DMS53 treated with DMSO at 0.1 percent for 48 hours (cell line): Measurements from ENCODE around the gene RPL31.

Source experiments
- DNase-seq: peaks from one replicate; lab custom pipeline; 2025; ENCODE audit not compliant: unreplicated experiment; lab: John Stamatoyannopoulos, UW

Gene RPL31

DNA sequence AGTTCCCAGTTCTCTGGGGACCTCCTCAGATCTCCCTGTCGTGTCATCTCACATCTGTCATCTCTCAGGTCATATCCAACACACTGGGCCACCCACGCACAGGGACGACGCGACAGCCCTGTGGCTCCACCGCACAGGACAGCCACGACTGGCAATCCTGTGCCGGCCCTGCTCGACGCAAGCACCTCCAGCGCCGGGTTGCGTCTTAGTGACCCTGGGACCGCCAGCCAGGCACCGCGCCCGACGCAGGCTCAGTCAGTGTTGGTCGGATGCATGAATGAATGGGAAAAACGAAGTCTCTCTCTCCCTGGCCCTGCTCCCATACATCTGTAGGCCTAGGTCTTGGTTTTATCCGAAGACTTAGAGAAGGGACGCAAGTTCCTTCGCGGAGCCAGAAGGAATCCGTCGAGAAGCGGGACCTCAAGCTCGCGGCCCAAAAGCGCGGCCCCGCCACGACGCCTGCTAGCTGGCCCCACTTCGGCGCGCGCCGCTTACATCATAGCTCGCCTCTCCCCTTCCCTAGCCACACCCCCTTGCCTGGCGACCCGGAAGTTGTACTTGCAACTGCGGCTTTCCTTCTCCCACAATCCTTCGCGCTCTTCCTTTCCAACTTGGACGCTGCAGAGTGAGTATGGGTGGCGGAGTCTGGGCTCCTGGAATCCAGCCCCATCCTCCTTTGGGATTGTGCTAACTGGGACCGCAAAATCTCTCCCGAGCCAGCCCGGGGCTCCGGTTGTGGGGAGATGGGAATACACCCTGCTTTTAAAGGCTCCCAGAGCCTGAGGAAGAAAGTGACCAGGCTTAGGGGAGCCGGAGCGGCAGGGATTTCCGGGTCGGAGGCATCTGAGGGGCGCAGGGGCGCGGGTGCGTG, at the start of gene RPL31:
RPL31 (plus strand) TSS at position 599 of the 871 bp plus-strand sequence. CDS start 413 bp downstream, outside the sequence.
- DNase-seq, result peak; percentile 97

DNA sequence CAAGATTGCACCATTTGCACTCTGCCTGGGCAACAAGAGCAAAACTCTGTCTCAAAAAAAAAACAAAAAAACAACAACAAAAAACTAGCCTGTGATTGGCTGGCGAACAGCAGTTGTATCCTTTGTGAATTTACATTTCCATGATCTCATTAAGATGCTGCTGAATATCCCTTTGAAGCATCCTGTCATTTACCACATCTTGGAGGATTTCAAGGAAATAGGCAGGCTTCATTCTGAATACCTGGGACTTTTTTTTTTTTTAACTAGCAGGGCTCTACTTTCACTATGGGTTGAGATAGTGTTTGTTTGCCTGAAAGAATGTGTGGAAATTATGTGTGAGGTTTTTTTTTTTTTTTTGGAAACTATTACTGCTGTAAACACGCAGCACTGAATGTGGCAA, 49.6 kb upstream of the RPL31 start:
- no peak for DNase-seq

DNA sequence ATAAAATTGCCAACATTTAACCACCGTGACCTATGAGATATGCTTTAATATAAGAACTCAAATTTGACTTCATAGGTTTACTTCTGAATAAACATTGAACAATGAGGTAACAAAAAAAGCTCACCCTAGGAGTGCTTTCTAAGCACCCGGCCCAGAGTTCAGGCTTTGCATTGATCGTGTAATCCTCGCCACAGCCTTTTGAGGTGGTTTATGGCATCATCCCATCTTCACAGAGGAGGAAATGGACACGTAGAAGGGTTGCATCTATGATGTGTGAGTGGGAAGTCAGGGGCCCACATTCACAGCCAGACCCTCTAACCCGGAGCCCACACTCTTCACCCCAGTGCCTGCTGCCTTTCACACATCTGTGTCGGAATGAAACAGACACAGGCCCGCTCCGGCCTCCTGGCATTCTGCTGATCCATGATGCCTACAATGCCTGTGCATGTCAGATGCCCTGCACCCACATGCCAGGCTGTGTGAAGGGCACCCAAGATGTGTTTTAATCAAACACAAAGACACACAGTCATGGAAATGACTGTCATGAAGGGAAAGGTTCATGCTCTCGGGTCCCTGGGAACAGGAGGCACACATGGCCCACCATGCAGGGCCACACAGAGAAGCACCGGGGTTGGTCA, 48.6 kb upstream of the RPL31 start:
- DNase-seq, result no peak

DNA sequence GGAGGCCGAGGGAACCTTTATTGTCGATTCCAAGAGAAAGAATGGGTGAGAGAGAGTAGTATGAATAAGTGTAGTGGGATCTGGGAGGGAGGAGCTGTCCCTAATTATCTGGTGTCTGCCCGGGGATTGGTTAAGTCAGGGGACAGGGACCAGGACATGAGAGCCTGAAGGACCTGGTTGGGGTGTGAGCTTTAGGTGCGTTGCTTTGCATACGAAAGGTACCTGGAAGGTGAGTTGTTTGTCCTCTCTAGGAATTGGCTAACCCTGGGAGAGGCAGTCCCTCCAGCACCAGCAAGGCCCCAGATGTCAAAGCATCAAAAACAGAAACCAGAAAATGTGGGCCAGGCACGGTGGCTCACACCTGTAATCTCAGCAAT, 48.1 kb upstream of the RPL31 start:
- no peak for DNase-seq

DNA sequence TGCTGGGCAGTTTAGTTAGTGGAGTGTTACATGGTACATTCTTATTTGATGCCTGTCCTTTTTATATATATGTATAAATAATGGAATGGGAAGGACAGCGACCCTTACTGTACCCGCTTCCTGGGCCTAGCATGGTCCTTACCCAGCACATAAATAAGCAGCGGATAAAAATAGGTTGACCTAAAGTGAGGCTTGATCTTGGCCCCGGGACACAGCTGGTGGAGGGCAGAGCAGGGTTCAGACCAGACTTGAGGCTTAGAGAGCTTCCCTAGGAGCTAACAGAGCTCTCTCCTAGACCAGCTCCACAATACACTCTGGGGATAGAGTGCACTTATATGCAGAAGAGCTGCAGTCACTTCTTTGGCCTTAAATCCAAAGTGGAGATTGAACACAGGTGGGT, 46.9 kb upstream of the RPL31 start:
- DNase-seq, result no peak

DNA sequence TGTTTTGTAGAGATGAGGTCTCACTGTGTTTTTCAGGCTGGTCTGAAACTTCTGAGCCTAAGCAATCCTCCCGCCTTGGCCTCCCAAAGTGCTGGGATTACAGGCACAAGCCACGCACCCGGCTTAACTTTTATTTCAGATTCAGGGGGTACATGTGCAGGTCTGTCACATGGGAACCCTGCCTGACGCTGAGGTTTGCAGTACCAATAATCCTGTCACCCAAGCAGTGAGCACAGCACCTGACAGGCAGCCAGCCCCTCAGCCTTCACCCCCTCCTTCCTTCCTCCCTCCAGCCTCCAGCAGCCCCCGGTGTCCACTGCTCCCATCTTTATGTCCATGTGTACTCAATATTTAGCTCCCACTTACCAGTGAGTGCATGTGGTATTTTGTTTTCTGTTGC, 46.0 kb upstream of the RPL31 start:
- no peak for DNase-seq

DNA sequence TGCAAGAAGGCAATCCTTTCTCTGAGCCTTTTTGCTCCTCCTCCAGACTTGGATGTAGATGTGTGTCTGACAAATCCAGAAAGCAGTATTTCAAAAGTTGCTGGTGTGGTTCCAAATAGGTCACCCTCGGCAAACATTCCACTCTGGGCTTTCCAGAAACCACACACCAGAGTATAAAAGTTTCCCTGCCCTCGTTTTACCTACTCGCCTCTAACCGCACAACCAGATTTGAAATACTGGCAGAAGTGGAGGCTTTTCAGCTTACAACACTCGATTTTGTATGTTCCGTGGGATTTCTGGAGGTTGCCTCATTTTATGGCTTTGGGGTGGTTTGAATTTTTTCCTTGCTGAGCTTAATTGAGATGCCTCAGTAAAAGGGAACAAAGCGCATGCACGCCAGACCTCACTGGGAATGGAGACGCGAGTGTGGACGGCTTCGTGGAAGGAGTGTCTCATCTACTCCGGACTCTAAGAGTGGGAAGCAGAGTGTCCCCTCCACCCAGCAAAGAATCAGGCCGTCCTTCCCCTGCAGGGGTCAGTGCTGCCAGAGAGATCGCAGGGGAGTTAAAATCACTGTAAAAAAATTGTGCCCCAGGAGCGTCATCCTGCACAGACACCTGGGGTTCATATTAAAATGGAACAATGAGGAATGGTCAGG, 44.0 kb upstream of the RPL31 start:
- no peak for DNase-seq

DNA sequence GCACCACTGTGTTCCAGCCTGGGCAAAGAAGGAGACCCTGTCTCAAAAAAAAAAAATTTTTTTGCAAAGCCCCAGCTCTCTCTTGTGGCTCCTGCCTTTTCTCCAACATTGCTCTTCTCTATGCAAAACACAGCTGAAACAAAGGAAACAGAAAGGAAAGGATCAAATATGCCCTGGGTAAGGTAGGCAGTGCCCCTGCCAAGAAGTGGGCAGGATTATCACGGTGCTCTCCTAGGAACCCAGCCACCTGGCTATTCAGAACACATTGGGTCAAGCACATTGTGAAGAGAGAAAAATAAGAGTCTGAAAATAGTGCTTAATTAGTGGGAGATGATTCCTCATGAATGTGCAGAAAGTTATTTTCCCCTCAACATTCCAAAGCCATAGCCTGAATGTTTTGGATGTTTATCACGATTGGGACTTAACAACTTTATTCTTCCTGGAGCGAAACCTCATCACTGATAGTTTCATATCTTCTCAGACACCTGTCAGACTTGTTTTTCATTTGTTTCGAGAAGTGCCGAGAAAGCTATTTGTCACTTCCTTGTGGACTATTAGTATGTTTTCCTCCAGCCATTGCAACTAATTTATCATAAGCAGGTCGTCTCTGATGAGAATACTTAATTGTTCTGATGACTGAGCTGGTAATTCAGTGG, 42.7 kb upstream of the RPL31 start:
- no peak for DNase-seq

DNA sequence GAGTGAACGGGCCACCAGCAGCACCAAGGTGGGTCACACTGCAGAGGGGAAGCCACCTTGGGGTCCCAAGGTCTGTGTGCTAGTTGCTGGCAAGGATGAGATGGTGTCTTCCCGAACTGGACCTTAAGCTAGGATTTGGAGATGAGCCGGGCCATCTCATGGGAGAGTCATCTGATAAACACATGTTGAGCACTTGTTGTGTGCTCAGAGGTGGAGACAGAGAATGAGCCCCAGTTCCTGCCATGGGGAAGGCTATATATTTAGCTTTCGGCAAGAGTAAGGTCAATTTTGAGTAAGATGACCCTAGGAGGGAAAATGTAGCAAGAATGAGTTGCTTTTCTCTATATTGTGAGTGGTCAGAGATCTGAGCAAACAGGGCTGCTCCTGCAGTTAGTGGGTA, 41.4 kb upstream of the RPL31 start:
- no peak for DNase-seq

DNA sequence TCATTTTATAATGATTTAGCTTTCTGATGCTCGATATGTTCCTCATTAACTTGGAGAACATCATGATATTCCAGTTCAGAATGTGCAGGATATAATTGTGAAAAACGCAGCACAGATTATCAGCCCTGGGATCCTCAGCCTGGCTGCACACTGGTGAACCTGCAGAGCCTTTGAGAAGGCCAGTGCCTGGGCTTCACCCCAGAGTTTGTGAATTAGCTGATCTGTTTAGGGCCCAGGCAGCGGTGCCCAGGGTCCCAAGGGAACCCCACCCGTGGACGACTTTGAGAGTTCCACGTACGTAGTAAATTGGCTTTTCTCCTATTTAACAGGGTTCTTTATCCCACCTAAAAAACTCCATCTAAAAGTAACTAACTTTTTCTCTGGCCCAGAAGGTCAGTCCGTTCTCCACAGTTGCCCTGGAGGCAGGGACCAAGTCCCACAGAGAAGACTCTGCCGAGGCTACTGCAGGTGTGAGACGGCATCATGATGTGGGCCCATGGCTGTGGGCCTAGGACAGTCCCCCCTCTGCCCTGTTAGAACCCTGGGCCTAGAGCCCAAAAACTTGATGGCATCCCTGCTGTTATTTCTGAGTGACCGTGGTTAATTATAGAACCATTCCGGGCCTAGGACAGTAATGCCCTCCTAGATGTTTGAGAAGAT, 39.6 kb upstream of the RPL31 start:
- DNase-seq, result no peak

DNA sequence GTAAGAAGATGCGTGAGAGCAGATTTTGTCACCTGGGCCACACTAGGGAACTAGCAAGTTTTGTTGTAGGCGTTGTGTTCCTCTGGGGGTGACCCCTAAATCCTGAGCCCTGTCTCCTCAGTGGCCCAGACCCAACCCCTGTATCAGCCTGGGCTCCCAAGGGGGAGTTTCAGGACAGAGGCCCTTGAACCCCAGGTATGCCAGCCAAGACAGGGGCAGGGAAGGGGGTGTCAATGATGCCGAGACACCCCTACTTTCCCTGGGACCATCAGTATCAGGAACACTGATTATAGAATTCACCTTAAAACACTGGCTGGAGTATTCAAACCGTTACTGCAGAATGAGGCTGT, 39.1 kb upstream of the RPL31 start:
- DNase-seq, result no peak

DNA sequence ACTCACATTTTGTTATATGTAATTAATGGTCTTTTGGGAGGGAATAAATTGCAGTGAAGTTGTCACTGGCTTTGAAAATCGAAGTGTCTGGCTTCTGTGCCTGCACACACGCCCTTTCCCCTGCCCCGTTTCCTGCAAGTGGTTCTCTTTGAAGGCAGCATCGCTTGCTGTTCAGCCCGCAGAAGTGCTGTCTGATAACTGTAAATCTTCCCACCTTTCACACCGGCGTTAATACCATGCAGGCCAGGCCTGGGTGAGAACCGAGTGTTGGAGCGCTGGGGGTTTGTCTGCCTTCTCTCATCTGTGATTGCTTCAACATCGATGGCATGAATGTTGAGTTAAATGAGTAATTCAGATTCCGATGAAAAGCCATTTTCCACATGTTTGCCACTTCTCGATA, 37.9 kb upstream of the RPL31 start:
- no peak for DNase-seq

DNA sequence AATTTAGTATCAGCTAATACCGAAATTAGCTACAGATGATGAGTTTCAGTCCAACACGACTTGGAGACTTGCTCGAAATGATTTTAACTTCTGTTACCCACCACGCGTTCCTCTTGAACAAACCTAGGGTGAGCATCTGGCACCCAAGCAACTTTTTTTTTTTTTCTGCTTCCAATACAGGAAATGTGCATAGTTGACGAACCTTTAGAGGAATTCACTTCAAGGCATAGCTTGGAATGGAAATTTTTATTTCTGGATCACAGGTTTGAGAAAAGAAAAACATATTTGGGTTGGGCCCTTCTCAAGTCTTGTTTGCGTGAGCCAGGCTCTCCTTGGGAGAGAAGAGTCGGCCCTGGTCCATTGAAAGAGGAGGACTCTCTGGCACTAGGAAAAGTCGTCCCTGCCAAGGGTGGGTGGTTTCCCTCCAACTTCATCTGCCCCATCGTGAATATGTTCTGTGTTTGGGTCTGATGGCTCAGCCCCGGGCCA, 37.4 kb upstream of the RPL31 start:
- DNase-seq, result no peak

DNA sequence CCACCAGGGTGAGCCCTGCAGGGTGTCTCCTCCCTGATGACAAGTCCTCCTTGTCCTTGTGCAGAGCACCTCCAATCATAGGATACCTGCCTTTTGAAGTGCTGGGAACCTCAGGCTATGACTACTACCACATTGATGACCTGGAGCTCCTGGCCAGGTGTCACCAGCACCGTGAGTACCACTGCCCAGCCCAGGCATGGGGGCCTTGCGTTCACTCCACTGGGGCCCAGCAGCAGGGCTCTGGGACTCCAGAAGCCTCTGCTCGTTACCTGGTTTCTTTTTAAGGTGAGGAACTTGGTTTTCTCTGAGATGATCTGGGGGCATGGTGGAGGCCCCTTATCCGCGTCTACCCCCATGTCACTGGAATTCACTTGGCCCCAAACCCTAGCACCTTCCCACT, 36.5 kb upstream of the RPL31 start:
- no peak for DNase-seq

DNA sequence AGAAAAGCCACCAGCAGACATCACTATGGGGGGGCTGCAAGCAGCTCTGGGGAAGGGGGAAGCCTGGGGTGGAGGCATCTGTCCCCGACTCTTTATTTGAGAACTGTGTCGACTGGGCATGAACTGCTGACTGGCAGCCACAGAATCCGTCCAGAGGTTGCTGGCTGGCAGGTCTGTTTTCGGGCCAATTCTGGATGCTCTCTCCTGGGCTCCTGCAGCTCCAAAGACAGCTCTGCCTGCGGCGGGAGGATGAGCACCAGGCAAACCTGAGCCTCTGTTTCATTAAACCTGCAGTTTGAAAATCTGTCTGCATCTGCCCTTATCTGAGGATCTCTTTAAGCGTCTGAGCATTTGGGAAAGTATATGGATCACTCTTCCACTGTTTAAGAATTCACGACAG, 34.4 kb upstream of the RPL31 start:
- DNase-seq, result no peak

DNA sequence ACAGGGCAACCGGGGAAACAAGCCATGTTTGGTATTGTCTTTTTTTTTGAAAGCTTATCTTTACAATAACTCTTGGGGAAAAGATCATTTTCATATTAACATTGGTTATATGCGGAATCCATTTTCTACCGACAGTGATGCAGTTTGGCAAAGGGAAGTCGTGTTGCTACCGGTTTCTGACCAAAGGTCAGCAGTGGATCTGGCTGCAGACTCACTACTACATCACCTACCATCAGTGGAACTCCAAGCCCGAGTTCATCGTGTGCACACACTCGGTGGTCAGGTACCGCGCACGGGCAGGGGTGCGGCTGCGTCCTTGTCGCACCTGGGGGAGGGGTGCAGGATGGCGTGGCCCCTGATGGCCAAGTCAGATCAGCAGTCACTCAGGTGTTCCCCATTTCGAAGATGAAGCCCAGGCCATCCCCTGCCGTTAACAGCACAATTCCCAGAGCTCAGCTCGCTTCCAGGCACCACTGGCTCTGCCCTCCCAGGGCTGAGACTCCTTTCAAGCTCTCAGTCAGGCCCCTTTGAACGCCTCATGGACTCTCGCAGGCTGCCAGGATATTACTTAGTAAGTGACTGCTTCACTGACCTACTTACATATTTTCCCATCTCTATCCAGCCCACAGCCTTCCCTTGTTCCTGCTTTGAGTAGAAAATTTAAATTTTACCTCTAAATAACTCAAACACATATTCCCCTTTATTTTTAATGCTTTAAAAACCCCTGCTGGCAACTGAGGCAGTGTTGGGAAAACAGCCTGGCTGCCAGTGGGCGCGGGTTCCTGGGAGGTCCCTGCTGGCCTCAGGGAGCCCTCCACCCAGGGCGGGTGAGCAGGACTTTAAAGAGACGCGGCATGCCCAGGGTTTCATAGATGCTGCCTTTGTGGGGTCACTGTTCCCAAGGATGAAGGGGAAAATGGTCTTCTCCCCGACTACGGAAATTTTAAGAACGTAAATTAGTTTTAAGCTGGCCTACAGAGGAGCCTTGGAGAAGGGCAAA, 33.6 kb upstream of the RPL31 start:
- DNase-seq, result no peak

DNA sequence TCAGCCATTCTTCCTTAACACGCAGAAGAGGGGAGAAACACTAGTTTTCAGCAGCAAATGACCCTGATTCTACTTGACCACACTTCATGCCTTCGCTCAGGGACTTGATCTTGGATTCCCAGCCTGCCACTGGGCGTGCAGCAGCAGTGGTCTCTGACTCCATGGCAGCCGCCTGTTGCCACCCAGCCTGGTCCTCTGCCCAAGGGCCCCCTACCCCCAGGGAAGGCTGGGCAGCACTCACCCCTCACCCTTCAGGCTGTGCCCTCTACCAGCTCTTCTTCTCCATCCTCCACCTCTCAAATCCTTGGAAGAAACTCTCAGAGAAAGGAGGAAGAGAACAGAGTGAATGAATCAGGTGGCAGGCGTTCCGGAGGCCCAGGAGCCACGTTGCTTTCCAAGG, 32.1 kb upstream of the RPL31 start:
- no peak for DNase-seq

DNA sequence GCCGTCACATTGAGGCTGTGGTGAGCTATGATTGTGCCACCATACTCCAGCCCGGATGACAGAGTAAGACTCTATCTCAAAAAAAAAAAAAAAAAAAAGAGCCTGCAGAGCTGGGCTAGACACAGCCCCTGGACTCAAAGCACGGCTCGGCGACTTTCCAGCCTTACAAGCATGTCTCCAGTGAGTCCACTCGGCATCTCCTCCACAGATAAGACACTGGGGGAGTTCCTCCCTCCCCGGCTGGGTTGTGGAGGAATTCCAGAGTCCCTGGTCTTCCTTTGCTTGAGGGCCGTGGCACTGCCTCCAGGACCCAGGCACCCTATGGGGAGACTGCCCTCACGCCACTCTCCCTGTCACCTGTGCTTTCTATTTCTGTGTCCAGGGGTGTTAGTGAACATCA, 30.9 kb upstream of the RPL31 start:
- no peak for DNase-seq

DNA sequence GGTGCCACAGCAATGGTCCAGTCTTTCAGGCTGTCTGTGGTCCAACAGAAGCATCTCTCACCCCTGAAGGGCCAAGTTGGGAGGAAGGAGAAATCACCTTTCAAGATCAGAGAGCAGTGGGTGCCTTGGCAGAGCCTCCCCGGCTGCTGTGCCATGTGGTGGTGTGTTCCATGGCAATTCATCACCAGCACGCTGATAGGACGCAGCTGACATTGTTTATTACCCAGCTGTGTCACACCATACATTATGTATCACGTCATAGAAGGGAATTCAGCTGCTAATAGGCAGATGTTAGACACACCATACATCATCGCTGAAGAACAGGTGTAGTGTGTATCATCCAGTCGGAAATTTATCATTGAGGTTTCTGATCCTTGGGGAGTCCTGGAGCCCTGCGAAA, 29.6 kb upstream of the RPL31 start:
- DNase-seq, result no peak
